HepG2 (cell line): ENCODE measurements around the gene TEX28. TPM values are rescaled to one million over a fixed set of nuclear protein-coding genes. Genes with fewer than 3 reads are reported as not detected.

ENCODE experiments used
- ATAC-seq: fragments of 200-7000 bp; cut with Tn5 transposase; 3 replicates; pipeline ENCODE4 v1.9.1; 2020; ENCODE audit warnings: mild to moderate bottlenecking, moderate library complexity
- BruUV-seq: library from RNA; stranded (reverse); fragments of 400-500 nt; replicated peaks from 2 replicates; lab custom pipeline; 2021; lab: Mats Ljungman, UMichigan
- CTCF ChIA-PET: fragments of 300-600 bp; formaldehyde crosslinking; extraction: SDS; loops from one replicate; lab custom pipeline; 2021; ENCODE audit warnings: low total read pairs, inconsistent platforms, low intra/inter-chr PET ratio; lab: Yijun Ruan, JAX
- POLR2A ChIA-PET: fragments of 350-600 bp; sonication (Branson Sonifier 250); formaldehyde crosslinking; loops from one replicate; lab custom pipeline; 2020; ENCODE audit warnings: antibody characterized with exemption, inconsistent platforms; lab: Yijun Ruan, JAX
- DNase-seq: peaks from one replicate; pipeline ENCODE4 v3.0.0-alpha.2; 2015; ENCODE audit warnings: low spot score
- FAIRE-seq: peaks from 3 replicates; lab custom pipeline; 2011; peaks lifted over from hg19 to GRCh38; lab: Jason Lieb, UNC
- H2AFZ ChIP-seq: one replicate; pipeline ENCODE4 v1.6.1; 2011; ENCODE audit warnings: low read length, inconsistent platforms
- H3K27ac ChIP-seq: fragments of 300-600 bp; 3 replicates; pipeline ENCODE4 v1.8.0; 2011; ENCODE audit warnings: mixed run types, mild to moderate bottlenecking, mixed read lengths, low read length, inconsistent platforms; ENCODE audit not compliant: insufficient read depth; ENCODE audit errors: extremely low read length
- H3K27me3 ChIP-seq, 2 experiments: fragments of 200-600 bp in 1 of 2; 2 replicates in 1 of 2; 3 replicates in 1 of 2; pipeline versions ENCODE4 v1.6.0 to v1.8.0; 2011; ENCODE audit warnings: low read length in 2 of 2, mild to moderate bottlenecking in 2 of 2, moderate library complexity in 2 of 2, inconsistent platforms in 1 of 2; ENCODE audit not compliant: insufficient read depth in 2 of 2, control insufficient read depth in 1 of 2
- H3K36me3 ChIP-seq, 2 experiments: fragments of 200-600 bp in 1 of 2; replicated peaks in 1 of 2; 2 replicates in 1 of 2; 3 replicates in 1 of 2; pipeline versions ENCODE4 v1.5.1 to v1.8.0; 2011; ENCODE audit warnings: low read length in 2 of 2, inconsistent platforms in 1 of 2; ENCODE audit not compliant: insufficient read depth in 2 of 2, control insufficient read depth in 1 of 2
- H3K4me1 ChIP-seq: 2 replicates; pipeline ENCODE4 v1.5.1; 2012; ENCODE audit warnings: low read length, inconsistent platforms; ENCODE audit not compliant: insufficient read depth
- H3K4me2 ChIP-seq: 2 replicates; pipeline ENCODE4 v1.6.0; 2011; ENCODE audit warnings: low read depth, low read length, inconsistent platforms
- H3K4me3 ChIP-seq, 3 experiments: fragments of 200-600 bp in 1 of 3; sonication (generic), shearing (Covaris generic) in 1 of 3; replicated peaks in 1 of 3; 2 replicates each; pipeline ENCODE4 v1.5.1; 2011 to 2016; ENCODE audit warnings: low read length in 3 of 3, inconsistent platforms in 2 of 3, low read depth in 2 of 3, mild to moderate bottlenecking in 2 of 3, control low read depth in 1 of 3, mixed read lengths in 1 of 3; ENCODE audit not compliant: insufficient read depth in 1 of 3
- H3K79me2 ChIP-seq: one replicate; pipeline ENCODE4 v1.6.1; 2011; ENCODE audit warnings: low read length, inconsistent platforms; ENCODE audit not compliant: insufficient read depth
- H3K9ac ChIP-seq: 2 replicates; pipeline ENCODE4 v1.6.0; 2011; ENCODE audit warnings: mild to moderate bottlenecking, low read depth, low read length, inconsistent platforms; ENCODE audit not compliant: insufficient read depth
- H3K9me3 ChIP-seq: 2 replicates; pipeline ENCODE4 v1.5.1; 2012; ENCODE audit warnings: mild to moderate bottlenecking, low read length
- H4K20me1 ChIP-seq: 2 replicates; pipeline ENCODE4 v1.6.0; 2011; ENCODE audit warnings: inconsistent platforms, mild to moderate bottlenecking, low read length, moderate library complexity; ENCODE audit not compliant: insufficient read depth
- BCL6 ChIP-seq: IDR thresholded peaks from 2 replicates; pipeline ENCODE4 v1.6.1; 2016; ENCODE audit warnings: missing genetic modification reagents, missing compliant biosample characterization
- BORCS8-MEF2B ChIP-seq: sonication (generic); formaldehyde crosslinking; IDR thresholded peaks from 2 replicates; pipeline ENCODE4 v1.8.0; 2022; ENCODE audit warnings: mild to moderate bottlenecking, missing genetic modification reagents
- FOSL1 ChIP-seq: sonication (generic); formaldehyde crosslinking; IDR thresholded peaks from 2 replicates; pipeline ENCODE4 v1.9.0; 2021; ENCODE audit warnings: missing genetic modification reagents, borderline replicate concordance
- GATAD1 ChIP-seq: IDR thresholded peaks from 2 replicates; pipeline ENCODE4 v1.6.1; 2016; ENCODE audit warnings: missing genetic modification reagents, missing compliant biosample characterization
- HOXA9 ChIP-seq: sonication (generic); formaldehyde crosslinking; IDR thresholded peaks from 2 replicates; pipeline ENCODE4 v1.8.1; 2022; ENCODE audit warnings: missing genetic modification reagents, mild to moderate bottlenecking, moderate library complexity, borderline replicate concordance
- KLF11 ChIP-seq: IDR thresholded peaks from 2 replicates; pipeline ENCODE4 v1.6.1; 2016; ENCODE audit warnings: missing compliant biosample characterization
- KLF9 ChIP-seq: IDR thresholded peaks from 2 replicates; pipeline ENCODE4 v1.6.1; 2016; ENCODE audit warnings: low read depth
- PLRG1 ChIP-seq: fragments of 450-650 bp; conservative IDR thresholded peaks from 2 replicates; pipeline ENCODE4 v1.6.1; 2016
- REXO4 ChIP-seq: sonication (generic); formaldehyde crosslinking; IDR thresholded peaks from 2 replicates; pipeline ENCODE4 v1.8.0; 2022; ENCODE audit warnings: missing genetic modification reagents, mild to moderate bottlenecking, borderline replicate concordance
- RFXANK ChIP-seq: IDR thresholded peaks from 2 replicates; pipeline ENCODE4 v1.6.1; 2016
- SYNCRIP ChIP-seq: fragments of 200-400 bp; formaldehyde crosslinking; IDR thresholded peaks from 2 replicates; pipeline ENCODE4 v1.6.1; 2018; ENCODE audit warnings: mild to moderate bottlenecking, low read depth, low read length; ENCODE audit not compliant: insufficient read depth
- ZBTB49 ChIP-seq: sonication (generic); formaldehyde crosslinking; IDR thresholded peaks from 2 replicates; pipeline ENCODE4 v1.4.0; 2020; ENCODE audit warnings: missing genetic modification reagents, borderline replicate concordance
- ZFP91 ChIP-seq: sonication (generic); formaldehyde crosslinking; IDR thresholded peaks from 2 replicates; pipeline ENCODE4 v1.9.0; 2022; ENCODE audit warnings: missing genetic modification reagents, mild to moderate bottlenecking, borderline replicate concordance
- ZNF276 ChIP-seq: sonication (generic); formaldehyde crosslinking; IDR thresholded peaks from 2 replicates; pipeline ENCODE4 v1.4.0; 2020; ENCODE audit warnings: mild to moderate bottlenecking, low read depth, missing genetic modification reagents
- ZNF670 ChIP-seq: sonication (generic); formaldehyde crosslinking; IDR thresholded peaks from 2 replicates; pipeline ENCODE4 v1.8.0; 2022; ENCODE audit warnings: mild to moderate bottlenecking, missing genetic modification reagents, borderline replicate concordance
- WGBS: methylation state at CpG from one replicate; pipeline ENCODE4 v1.1.6; 2017; ENCODE audit warnings: low lambda C conversion rate; 5-methylcytosine and 5-hydroxymethylcytosine counted together
- in situ Hi-C: cut with HindIII; loops from 2 replicates; pipeline ENCODE4 v1.10.0; 2017; ENCODE audit warnings: low pct_unique_long_range_greater_than_20kb; ENCODE audit not compliant: extremely low pct_ligation_motif_present
- intact Hi-C: fragments of 100-400 bp; cut with micrococcal nuclease; formaldehyde crosslinking; loops from one replicate; pipeline ENCODE4 v1.10.0; 2022; ENCODE audit not compliant: unreplicated experiment
- polyA plus RNA-seq, 8 experiments: library from polyadenylated mRNA; depleted of rRNA in 3 of 8; stranded (reverse) in 7 of 8; unstranded in 1 of 8; fragments of >200 nt; fragmentation: Illumina TruSeq in 4 of 8; extraction: Trizol in 4 of 8; gene quantifications; 2 replicates each; pipeline versions ENCODE4 v1.2.1 to v1.2.3, GENCODE V29; 2011 to 2016; ENCODE audit warnings: low read depth in 4 of 8, missing spikeins in 1 of 8, mixed read lengths in 1 of 8; ENCODE audit not compliant: insufficient read depth in 1 of 8
- total RNA-seq, 5 experiments: library from RNA; depleted of rRNA; stranded (reverse); fragments of >200 nt; fragmentation: Illumina TruSeq; extraction: Trizol; gene quantifications; 2 replicates each; pipeline ENCODE4 v1.2.3, GENCODE V29; 2016; ENCODE audit warnings: low read depth in 1 of 5

TEX28 gene
- total and polyA plus RNA-seq, 2 of the 13 experiments (the other 11 are each of a cell fraction or from before 2014, with no cell fraction given): not detected

GRCh38 chrX:154300816-154301215, 5.9 kb upstream of the TEX28 start (continued):
- no peak for TF ChIP-seq ZBTB49
- TF ChIP-seq ZNF276 (CRISPR knock-in tag): no peak
- TF ChIP-seq KLF11: no peak

- H3K36me3 ChIP-seq: no peaks in the 10 kb centered on the region
- H3K4me1 ChIP-seq: no peaks in the 10 kb centered on the region
- no peak overlapping the region for H3K4me2 ChIP-seq
- no CpG with 5 or more reads among the region's 7 CpGs for WGBS
- no peaks in the 10 kb centered on the region for H3K79me2 ChIP-seq
- no peaks in the 10 kb centered on the region for H4K20me1 ChIP-seq
- H3K4me3 ChIP-seq: no peak overlapping the region
- H3K9ac ChIP-seq: no peak overlapping the region
- DNase-seq (no peak), FAIRE-seq (no peak), ATAC-seq (no peak)
- CTCF ChIA-PET: no interaction called here
- no peaks in the 10 kb centered on the region for H3K9me3 ChIP-seq
- TF ChIP-seq HOXA9 (CRISPR knock-in tag) (no peak), ZNF670 (CRISPR knock-in tag) (no peak), BCL6 (CRISPR knock-in tag) (no peak), REXO4 (CRISPR knock-in tag) (no peak), FOSL1 (CRISPR knock-in tag) (no peak), ZFP91 (CRISPR knock-in tag) (no peak), GATAD1 (CRISPR knock-in tag) (no peak), BORCS8-MEF2B (CRISPR knock-in tag) (no peak), RFXANK (CRISPR knock-in tag) (no peak), SYNCRIP (no peak), PLRG1 (no peak), KLF9 (no peak)
- in situ Hi-C loops: no loop called here
- no peaks in the 10 kb centered on the region; a peak in 1 of 5 replicates for H3K27me3 ChIP-seq
- H2AFZ ChIP-seq: no peak overlapping the region
- POLR2A ChIA-PET: no interaction called here
- BruUV-seq: no TSS peak
- no peak overlapping the region for H3K27ac ChIP-seq
- intact Hi-C loops: no loop called here
Measured at GRCh38 chrX:154298312-154298711, 3.4 kb upstream of the TEX28 start.
